GM19193 (cell line): ENCODE results near the gene SSX1.
"Not testable (repeated sequence)": the region's sequence is repeated elsewhere in the genome, so short reads cannot be mapped to it uniquely, and the experiment has no call there.

Experiments used
- POLR2A ChIP-seq: IDR thresholded peaks from 4 replicates; pipeline ENCODE4 v1.6.1; 2011; ENCODE audit not compliant: insufficient read depth, insufficient read length; ENCODE audit errors: extremely low read depth

The SSX1 gene, protein sequence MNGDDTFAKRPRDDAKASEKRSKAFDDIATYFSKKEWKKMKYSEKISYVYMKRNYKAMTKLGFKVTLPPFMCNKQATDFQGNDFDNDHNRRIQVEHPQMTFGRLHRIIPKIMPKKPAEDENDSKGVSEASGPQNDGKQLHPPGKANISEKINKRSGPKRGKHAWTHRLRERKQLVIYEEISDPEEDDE

DNA sequence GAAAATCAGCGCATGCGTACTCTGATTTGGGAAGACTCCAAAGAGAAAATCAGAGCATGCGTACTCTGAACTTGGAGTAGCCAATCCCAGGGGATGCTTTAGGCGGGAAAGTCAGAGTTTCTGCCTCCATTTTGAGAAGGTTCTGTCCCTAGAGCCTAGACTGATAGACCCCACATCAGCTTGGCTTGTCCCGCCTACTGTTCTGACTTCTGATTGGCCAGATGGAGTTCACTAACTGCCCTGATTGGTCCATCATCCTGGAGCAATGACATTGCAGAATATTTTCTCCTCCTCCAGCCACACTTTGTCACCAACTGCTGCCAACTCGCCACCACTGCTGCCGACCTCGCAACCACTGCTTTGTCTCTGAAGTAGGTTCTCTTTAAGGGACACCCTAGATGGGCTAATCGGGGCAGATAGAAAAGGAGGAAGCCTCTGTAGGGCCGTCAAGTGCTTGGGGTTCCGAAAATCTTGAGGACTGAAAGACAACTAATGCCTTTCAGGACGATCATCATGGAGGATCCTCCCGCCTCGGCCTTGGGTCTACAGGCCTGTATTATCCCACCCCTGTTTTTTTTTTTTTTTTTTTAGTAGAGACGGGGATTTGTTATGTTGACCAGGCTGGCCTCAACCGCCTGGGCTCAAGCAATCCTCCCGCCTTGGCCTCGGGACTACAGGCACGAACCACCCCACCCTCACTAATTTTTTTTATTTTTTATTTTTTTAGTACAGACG lies at the start of gene SSX1:
SSX1 (plus strand) TSS at position 331 of the 735 bp plus-strand sequence. CDS start 1,850 bp downstream, outside the sequence.
- not testable (repeated sequence) for TF ChIP-seq POLR2A

DNA sequence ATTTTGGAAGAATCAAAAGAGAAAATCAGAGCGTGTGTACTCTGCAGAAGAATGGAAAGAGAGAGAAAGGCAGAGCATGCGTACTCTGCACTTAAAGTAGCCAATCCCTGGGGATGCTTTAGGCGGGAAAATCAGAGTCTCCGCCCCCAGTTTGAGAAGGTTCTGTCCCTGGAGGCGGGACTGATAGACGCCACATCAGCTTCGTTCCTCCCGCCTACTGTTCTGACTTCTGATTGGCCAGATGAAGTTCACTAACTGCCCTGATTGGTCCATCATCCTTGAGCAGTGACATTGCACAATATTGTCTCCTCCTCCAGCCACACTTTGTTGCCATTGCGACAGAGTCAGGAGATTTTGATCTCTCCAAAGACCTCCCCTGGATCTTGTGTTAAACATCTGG lies 23.8 kb downstream of the SSX1 start:
- TF ChIP-seq POLR2A, result no peak

DNA sequence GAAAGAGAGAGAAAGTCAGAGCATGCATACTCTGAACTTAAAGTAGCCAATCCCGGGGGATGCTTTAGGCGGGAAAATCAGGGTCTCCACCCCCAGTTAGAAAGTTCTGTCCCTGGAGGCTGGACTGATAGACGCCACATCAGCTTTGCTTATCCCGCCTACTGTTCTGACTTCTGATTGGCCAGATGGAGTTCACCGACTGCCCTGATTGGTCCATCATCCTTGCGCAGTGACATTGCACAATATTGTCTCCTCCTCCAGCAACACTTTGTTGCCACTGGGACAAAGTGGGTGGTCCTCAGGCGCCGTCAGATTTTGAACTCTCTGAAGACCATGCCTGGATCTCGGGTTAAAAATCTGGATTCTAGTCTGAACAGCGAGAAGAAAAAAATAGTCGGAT lies 51.0 kb downstream of the SSX1 start:
- TF ChIP-seq POLR2A, result no peak
